HG03039 (cell line): ENCODE data around the gene FSIP1.

ENCODE experiments used
- ATAC-seq: cut with Tn5 transposase; IDR thresholded peaks from one replicate; pipeline ENCODE4 v1.9.1; 2021; ENCODE audit warnings: mild to moderate bottlenecking, moderate library complexity; ENCODE audit not compliant: unreplicated experiment

The FSIP1 gene

GRCh38 chr15:39556461-39556860 lies 226.2 kb downstream of the FSIP1 start:
- no peak for ATAC-seq

- ATAC-seq = no peak
Observed at GRCh38 chr15:39555885-39556284, 226.8 kb downstream of the FSIP1 start.

DNA sequence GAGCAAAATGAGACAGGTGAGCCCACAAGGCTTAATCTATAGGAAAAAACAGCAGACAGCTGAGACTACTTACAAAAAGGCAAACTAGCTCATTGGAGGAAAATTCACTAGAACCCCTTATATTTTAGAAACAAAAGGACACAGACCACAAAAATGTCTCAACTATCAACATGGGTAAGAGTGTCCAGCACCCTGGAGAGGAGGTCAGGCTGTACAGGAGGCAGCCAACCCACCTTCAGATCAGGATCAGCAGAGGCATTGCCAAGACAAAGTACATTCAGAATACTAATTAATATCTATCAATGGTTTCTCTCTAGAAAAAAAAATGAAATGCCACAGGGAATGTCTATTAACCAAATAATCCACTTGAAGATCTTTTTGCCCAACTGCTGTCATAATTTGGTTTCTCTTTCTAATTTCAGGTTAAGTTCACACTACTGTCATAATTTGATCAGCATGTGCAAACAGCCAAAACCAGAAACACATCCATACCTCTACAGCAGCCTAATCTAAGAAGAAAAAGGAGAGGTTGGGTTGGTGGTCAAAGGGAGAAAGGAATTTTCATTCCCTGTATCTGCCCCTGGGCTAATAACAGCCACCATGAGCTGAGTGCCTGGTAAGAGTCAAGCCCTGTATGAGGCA lies 227.8 kb downstream of the FSIP1 start:
- ATAC-seq = no peak

GRCh38 chr15:39553947-39554693 lies 228.5 kb downstream of the FSIP1 start:
- ATAC-seq = no peak

DNA sequence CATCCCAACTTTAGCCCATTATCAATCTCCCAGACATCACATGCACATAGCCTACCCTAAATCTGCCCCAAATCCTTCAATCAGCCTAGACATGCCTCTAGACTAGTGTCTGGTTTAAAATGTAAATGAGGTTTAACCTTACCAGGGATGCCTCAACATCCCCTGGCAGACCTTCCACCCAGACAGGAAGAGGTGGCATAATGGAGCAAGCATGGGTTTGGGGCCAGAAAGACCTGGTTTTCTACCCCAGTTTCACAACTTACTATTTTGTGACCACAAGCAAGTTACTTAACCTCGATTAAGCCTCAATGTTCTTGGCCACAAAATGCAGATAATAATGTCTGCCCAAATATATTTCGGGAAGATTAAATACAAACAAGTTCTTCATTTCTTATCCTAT lies 230.1 kb downstream of the FSIP1 start:
- no peak for ATAC-seq

GRCh38 chr15:39551476-39551875 lies 231.2 kb downstream of the FSIP1 start:
- ATAC-seq = no peak
